HG03521 (cell line): ENCODE results near the gene GBF1.
A peak's percentile ranks its signal among the peaks of the same experiment; 100 is the strongest.

ENCODE experiments used
- ATAC-seq: cut with Tn5 transposase; IDR thresholded peaks from one replicate; pipeline ENCODE4 v1.9.1; 2021; ENCODE audit warnings: mild to moderate bottlenecking, moderate library complexity; ENCODE audit not compliant: unreplicated experiment

The GBF1 gene

DNA sequence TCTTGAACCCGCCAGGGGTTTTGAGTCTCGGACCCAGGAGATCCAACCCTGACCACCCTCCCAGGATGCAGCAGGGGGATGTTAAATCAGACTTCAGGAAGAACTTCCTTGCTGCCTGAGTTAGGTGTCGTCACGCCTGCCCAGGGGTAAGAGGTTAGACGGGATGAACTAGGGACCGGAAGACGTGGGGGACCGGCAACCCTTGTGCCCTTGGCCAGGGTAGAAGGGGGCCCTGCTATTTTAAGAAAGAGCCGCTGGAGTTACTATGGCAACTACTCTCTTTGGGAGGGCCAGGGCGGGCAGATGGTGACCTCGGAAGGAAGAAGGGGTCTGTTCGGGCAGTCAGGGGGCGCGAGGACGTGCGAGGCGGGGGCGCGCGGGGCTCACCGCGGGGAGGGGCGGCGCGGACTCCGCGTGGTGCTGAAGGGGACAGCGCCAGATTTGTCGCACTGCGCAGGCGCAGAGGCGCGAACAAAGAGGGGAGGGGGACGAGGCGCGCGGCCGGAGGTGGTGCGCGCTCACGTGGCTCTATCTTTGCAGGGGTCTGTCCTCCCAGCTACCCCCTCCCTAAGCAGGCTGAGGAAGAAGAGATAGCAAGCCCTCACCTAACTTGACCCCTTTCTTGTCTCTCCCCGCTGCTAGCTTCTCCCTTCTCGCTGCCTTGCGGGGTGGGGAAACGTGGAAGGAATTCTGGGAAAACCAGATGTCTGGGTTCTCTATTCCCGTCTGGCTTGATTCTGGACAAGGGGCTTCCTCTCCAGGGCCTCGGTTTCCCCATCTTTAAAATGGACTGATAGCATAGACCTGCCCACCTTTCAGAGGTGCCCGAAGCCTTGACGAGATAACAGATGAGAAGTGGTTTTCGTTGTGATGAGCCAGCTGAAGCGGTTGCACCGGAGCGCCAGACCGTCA lies 174.2 kb downstream of the GBF1 start:
- no peak for ATAC-seq

DNA sequence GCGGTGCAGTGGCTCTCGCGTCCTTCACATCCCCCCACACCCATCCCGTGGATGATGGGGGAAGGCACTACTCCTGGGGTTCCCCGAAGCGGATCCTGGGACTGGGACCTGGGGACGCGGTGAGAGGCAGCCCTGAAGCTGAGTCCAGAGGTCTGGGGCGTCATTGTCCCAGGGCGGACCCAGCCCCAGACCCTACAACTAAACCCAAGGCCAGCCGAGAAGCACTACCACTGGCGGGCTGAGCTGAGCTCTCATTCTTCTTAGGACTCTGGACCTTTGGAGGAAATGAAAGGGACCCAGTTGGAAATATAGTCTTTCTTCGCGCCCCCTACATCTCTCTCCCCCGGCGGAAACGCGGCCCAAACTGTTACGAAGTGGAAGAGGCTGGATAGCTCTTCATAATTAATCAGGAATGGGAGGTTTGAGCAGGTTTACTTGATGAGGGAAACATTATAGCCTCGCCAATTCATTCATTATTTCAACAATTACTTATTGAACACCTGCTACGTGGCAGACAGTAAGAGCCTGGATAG lies 174.9 kb downstream of the GBF1 start:
- ATAC-seq = no peak

DNA sequence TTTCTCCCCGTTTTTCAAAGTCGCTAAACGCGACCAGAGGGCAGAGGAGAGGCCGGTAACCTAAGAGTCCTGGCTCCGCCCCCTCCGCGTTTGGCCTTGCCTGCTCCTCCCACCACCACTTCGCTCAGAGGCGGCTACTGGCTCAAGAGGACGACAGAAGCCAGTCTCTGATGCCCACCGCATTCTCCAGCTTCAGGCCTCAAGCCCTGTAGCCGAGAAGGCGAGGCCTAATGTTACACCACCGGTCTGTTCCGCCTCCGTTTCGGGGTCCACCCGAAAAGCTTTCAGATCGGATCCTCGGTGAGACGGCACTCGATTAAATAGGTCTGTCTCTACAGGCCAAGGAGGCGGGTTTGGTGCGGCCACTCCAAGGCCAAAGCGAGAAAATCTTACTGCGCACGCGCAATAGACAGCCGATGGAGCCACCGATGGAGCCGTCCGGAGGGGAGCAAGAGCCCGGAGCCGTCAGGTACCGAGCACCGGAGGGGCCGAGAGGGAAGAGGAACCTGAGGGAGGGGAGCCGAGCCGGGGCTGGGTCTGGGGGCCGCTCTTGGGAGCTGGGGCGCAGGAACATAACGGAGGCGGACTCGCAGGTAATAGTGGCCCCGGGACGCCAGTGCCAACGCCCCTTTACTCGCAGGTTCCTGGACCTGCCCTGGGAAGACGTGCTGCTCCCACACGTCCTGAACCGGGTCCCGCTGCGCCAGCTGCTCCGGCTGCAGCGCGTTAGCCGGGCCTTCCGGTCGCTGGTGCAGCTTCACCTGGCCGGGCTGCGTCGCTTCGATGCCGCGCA lies 175.6 kb downstream of the GBF1 start, which contains the start of gene FBXL15:
FBXL15 (plus strand) TSS at position 123 of the 793 bp plus-strand sequence; CDS start at position 417, 294 bp downstream.
- ATAC-seq = peak; percentile 73

DNA sequence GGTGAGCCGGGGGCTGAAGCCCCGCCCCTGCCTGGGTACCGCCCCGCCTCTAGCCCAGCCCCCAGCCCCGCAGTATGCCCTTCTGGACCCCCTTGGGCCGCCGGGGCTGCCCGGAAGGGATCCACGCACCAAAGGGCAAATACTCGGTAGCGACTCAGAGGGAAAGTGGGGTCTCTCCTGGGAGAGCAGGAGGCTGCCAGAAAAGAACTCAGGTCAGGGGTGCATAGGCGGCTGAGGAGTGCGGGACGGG lies 176.1 kb downstream of the GBF1 start:
- ATAC-seq = no peak

DNA sequence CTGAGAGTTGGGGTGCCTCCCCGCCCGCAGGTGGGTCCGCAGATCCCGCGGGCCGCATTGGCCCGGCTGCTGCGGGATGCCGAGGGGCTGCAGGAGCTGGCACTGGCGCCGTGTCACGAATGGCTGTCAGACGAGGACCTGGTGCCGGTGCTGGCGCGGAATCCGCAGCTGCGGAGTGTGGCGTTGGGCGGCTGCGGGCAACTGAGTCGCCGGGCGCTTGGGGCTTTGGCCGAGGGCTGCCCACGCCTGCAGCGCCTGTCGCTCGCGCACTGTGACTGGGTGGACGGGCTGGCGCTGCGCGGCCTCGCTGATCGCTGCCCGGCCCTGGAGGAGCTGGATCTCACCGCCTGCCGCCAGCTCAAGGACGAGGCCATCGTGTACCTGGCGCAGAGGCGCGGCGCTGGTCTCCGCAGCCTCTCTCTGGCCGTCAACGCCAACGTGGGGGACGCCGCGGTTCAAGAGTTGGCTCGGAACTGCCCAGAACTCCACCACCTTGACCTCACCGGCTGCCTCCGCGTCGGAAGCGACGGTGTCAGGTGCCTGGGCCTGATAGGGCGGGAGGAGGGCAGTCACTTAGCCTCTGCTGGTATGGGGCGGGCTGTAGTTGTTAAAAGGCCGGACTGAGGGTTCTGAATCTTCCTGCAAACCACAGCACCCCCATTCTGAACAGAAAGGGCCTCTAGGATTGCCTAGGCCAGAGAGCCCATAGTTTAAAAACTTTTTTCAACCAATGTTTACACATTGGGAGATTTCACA lies 176.6 kb downstream of the GBF1 start:
- no peak for ATAC-seq

DNA sequence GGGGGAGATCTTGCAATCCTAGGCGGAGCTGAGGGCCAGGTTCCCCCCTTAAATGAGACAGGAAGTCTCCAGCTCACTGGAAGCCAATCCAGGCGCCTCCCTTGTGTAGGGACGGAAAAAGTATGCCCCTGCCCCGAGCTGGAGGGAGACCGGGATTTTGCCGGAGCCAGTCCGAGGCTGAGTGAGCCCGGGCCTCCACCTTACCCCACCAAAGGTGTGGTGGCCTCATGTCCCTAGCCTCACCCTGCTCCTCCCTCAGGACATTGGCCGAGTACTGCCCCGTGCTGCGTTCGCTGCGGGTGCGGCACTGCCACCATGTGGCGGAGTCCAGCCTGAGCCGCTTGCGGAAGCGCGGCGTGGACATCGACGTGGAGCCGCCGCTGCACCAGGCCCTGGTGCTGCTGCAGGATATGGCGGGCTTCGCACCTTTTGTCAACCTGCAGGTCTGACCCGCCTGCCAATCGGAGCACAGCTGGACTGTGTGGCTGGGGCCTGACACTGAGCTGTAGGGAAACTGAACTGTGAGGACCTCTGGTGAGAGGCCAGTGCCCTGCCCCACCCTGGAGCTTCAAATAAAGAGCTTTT lies 177.3 kb downstream of the GBF1 start:
- ATAC-seq = no peak

DNA sequence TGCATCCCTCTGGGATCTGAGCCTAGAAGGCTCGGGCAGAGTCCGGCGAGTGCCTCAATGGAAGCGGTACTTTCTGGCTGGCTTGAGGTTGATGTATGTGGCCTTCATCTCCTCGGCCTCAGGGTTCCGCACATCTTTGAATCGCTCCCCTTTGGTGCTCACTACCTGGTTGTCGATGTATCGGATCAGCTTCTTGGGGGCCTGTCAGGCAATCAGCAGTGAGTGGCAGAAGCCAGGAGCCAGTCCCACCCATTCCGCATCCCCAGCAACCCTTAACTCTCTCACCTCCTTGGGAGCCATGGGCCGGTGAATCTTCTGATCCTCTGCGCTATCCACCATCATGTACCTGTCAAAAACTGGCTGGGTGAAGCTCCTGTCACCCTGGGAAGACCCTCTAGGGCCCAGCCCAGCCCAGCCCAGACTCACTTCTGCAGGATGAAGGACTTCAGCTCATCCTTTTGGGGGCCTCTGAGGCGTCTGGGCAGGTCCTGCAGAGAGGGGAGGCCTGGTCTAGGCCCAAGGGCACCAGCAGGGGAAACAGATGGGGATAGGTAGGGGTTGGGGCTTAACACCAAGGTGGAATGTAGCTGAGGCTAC lies 178.1 kb downstream of the GBF1 start:
- ATAC-seq = no peak

DNA sequence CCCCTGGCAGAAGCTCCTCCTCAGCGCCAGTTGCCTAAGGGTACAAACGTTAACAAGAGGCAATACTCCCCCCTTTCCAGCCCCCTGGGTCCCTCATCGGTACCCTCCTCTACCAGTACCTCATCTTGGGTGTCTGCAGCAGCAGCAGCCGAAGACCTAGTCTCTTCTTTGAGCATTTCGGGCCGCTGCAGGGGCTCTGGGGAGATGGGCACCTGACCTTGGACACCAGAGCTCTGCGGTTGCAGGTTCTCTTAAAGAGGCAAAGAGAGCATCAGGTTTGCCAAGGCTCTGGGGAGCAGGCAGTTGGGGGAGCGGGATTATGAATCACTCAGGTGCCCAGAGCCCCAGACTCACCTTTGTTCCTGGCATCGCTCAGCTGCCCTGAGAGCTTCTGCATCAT lies 178.8 kb downstream of the GBF1 start:
- ATAC-seq = no peak

DNA sequence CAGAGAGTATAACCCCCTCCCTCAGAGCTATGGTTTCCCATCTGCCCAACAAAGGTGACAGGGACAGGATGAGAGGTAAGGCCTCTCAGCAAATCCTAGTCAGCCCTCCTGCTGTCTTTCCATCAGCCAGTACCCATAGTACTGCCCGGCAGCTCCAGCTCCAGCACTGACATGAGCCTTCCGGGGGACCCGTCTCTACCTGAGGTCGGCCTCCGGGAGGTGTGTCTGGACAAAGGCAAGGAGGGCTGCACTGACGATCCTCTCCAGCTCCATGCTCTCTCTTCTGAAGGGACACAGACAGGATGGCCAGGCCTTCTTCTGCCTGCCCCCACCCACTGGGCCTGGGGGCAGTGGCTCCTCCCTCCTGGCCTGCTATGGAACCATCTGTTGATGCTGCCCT lies 179.6 kb downstream of the GBF1 start:
- ATAC-seq = no peak

DNA sequence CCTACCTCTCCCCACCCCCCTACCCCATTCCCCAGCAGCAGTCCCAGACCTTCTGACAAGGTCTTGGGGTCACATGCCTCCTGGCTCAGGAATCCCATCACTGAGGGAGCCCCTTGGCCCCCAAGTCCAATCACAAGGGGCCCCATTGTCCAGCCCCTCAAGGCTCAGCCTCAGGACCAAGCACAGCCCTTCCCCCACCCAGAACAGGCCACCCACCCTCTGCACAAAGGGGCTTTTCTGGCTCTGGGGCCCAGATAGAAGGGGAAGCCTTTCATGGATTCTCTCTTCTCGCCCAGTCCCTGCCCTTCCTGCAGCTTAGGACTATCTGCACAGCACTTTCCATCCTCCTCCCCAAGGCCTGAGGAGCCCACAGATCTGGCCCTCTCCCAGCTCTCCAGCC lies 180.1 kb downstream of the GBF1 start:
- no peak for ATAC-seq

DNA sequence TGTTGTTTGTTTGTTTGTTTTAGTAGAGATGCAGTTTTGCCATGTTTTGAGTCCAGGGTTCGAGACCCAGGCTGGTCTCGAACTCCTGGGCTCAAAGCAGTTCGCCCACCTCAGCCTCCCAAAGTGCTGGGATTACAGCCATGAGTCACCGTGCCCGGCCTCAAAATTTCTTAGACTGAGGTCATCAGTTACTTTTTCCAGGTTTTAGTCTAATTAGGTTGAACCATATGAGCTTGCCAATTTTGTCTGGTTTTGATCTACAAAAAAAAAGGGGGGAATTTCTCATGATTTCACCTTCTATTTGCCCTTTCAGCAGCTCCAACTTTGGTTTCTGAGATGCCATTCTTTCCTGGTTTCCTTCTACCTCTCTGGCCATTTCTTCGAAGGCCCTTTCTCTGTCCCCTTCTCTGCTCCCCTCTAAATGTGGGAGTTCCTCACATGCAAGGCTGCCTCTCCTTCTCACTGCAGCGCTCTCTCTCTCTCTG lies 181.5 kb downstream of the GBF1 start:
- no peak for ATAC-seq

DNA sequence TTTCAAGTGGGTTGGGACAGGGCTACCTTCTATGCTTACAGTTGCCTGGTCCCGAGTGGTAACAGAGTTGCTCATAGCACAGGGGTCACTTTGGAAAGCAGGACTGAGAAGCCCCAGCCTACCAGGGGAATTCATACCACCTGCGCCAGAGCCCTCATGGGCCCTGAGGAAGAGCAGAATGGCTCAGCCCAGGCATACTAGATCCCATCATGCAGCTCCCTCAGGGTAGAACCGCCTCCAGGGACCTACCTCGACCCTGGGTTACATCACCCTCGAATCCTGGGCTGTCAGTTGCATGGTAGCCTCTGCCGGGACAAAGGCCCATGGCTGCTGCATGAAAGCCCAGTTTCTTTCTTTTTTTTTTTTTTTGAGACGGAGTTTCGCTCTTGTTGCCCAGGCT lies 184.1 kb downstream of the GBF1 start:
- no peak for ATAC-seq

DNA sequence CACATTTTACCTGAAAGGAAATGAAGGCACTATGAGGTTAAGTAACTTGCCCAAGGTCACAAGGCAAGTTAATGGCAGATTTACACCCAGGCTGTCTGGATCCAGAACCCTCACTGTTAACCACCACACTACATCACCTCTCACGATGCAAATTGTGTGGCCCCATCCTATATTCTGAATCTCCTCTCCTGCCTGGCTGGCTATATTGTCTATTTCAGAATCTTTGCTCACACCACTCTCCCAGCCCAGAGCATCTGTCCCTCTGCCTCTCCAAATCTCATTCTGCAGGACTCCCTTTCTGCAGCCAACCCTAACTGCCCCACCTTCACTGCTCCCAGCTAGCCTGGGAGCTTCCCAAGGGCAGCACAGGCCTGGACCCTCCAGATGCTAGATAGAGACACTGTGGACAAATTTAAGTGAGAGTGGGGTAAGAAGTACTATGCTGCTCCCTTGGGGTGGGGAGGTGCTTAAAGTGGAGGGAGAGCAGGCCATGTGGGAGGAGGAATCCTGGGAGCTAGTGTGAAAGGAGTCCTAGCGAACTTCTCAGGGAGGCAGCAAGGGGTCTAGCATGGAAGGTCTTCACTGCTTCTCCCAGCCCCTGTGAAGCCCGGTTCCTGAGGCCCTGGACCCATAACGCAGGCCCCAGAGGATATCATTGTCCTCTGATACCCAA lies 186.3 kb downstream of the GBF1 start:
- no peak for ATAC-seq
